ENCODE results near the gene EN1.

EN1 gene

DNA sequence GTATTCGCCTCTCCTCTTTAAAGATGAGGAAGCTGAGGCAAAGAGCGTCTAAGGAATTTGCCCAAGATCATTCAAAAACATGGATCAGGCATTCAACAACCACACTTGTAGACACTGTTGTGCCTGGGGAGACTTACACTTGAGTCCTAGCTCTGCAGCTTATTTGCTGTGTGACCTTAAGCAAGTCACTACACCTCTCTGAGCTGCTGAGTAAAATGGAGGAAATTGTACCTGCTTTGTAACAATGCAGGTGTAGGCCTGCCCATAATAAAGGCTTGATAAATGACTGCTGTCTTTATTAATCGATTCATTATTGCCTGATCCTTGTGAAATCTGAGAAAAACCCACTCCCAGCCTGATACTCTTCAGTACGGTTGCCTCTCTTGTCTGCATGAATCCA lies 30.8 kb downstream of the EN1 start:
- DNase-seq: no peak

DNA sequence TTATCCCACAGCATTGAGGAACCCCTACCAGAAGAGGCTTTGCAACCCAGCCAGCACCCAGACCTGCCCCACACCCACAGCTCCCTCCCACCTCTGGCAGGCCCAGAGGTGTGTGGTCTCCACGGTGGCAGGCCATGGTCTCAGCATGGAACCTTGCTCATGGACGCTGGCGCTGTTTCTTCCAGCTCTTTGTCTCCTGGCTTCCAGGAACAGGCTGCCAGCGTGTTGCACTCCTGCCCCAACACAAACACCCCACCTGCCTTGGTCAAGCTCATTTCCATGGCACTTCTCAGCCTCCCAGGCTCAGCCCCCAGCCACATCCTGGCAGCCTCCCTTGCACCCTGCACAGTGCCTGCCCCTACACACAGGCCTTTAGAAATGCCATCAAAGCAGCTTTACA lies 31.7 kb downstream of the EN1 start:
- no peak for DNase-seq

DNA sequence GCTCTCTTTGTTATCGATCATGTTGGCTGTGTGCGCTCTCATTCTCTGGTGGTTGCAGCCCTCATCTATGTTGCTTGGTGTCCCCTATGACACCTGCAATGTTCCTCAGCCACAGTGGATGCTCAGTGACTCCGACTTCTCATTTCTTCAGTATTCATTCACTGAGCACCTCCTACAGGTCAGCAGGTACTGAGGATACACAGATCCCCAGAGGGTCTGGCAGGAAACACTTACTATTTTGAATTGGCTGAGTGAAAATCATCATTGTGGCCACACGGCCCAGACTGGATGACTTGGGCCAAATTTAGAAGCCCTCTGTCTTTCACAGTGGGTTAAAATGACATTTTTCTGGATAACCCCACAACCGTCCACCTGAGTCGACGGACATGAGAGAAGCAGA lies 32.1 kb downstream of the EN1 start:
- DNase-seq: no peak

- no peak for DNase-seq
These were observed 33.1 kb downstream of the EN1 start for GRCh38 chr2:118814368-118814767.

- no peak for DNase-seq
These were observed 33.7 kb downstream of the EN1 start for GRCh38 chr2:118813601-118814339.

DNA sequence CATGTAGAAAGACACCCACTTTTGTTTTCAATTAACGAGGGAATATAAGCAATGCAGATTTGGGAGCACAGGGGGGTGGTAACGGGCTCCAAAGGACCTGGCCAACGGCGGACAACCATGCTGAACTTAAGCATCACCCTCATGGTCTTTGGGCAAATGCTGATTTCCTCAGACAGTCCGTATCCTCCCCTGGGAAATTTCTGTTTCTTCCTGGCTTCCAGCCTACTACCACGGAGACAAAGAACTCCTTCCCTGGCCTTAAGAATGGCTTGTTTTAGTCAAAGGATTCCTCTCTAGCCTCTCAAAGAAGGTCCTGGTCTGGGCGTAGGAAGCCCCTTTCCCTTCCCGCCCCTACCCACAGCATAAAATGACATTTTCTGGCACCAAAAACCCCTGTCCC lies 34.3 kb downstream of the EN1 start:
- DNase-seq: no peak

- DNase-seq: no peak
These were observed 34.9 kb downstream of the EN1 start for GRCh38 chr2:118812552-118812951.

DNA sequence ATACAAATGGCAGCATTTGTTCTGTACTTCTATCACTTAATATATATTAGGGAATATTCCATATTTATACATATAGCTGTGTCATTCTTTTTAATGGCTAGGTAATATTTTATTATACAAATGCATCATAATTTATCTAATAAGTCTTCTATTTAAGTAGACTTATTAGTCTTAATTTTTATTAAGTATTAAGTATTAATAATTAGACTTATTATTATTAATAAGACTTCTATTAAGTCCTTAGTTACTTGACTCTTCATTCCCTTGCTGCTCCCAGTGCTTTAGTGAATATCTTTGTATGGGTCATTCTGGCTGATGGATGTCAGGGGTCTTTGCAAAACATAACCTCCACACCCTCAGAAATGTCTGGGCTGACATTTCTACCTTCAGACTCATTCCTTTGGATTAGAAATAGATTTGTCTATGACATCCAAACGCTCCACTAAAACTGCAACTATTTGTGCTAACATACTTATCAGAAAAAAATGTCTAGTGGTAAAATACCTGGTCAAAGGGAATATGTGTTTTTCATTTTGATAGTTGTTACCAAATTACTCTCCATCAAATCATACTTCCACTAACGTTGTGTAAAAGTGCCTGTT lies 35.8 kb downstream of the EN1 start:
- DNase-seq: no peak

DNA sequence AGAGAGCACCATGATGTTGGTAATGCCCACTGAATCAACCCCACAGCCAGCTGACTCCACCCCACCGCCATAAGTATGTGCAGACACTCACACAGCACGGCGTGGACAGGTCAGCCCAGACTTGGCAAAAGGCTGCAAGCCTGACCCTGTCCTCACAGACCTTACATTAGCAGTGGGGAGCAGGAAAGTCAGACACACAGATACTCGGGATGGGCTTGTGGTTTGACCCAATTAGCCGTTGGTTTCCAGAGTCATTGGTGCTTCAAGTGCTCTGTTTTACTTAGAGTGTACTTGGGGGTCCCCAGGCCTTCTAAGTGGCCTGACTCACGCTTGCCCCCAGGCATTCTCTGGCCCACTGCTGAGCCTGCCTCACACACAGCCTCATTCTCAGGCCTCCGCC lies 36.7 kb downstream of the EN1 start:
- DNase-seq: no peak

DNA sequence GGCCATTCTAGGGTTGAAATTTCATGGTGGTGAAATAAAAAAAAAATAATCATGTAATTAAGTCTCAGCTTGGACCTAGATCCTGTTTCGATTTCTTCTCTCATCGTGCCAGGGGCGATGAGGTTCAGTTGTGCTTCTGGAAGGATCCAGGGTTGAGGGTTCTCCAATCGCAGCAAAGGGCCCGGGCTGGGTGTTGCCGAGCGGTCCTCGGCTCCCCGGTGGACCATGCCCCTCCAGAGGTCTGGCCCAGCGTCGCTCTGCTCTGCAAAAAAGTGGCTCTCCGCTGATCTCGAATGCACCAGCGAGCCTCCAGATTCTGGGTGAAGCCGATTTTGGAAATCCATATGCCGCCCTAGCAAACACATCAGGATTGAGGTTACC lies 39.0 kb downstream of the EN1 start:
- DNase-seq: no peak

DNA sequence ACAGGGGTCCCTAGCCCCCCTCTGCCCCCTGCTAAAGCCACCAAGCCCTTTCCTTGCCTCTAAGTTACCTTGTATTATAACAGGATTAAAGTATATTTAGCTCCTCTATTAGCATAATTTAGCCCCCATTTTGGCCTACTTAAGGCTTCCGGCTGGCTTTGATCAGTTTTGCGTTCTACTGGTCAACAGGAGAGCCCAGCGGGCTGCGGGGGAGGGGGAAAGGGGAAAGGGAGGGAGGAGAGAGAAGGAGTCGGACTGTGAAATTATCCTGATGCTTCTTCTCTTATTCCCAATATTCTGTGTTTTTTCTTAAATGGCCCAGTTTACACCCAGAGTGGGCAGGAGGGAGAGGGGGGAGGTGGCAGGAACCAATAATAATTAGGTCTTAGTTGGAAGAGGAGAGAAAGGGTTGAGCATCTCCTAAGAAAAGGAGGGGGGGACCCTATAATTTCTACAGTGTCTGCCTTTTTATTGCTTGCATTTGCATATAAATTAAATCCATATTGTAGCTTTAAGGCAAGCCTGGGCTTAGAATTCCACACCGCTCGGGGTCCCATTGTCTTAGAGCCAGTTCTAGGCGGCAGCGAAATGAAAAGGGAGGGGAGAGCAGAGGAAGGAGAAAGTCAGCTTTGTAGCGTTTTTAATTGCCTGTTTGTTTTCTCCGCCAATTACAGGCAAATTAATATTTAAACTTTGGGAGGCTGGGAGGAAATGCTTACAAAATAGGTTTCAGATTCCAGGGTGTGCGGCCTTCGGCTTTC lies 39.6 kb downstream of the EN1 start:
- DNase-seq: no peak

GRCh38 chr2:118806797-118807667 lies 40.4 kb downstream of the EN1 start:
- DNase-seq: no peak

GRCh38 chr2:118805064-118805690 lies 42.3 kb downstream of the EN1 start:
- no peak for DNase-seq

DNA sequence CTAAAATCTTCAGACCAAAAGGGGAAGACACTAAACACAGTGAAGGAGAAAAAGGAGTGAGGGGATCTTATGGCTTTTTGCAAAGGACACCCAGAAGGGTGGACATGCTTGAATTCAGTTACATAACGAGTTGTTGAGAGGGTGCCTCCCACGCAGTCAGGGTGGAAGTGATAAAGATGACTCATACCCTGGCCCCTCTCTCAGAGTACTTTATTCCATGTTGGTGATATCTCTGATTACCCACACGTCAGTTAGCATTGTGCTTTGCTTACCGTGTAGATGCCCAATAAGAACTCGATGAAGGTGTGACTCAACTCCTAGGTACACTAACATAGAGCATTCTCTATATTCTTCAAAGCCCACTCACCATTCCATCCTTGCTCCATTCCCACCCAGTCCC lies 44.4 kb downstream of the EN1 start:
- DNase-seq: no peak

DNA sequence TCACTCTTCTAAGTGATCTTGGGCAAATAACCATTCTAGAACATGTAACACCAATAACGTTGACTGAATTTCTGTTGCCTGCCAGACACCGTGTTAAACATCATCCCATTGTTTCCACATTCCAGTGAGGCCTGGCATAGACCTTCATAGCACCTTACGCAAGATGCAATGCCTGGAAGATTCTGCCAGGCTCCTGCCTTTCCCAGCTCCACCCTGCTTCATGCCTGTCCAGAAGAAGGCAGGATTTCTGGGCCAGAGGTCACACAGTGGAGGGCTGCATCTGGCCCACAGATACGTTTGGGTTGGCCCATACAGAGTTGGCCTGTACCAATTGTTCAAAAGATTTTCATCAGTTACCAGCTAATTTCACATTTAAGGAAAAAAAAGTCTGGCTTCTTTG lies 46.3 kb downstream of the EN1 start:
- DNase-seq: no peak

GRCh38 chr2:118800736-118801135 lies 46.7 kb downstream of the EN1 start:
- DNase-seq: no peak

DNA sequence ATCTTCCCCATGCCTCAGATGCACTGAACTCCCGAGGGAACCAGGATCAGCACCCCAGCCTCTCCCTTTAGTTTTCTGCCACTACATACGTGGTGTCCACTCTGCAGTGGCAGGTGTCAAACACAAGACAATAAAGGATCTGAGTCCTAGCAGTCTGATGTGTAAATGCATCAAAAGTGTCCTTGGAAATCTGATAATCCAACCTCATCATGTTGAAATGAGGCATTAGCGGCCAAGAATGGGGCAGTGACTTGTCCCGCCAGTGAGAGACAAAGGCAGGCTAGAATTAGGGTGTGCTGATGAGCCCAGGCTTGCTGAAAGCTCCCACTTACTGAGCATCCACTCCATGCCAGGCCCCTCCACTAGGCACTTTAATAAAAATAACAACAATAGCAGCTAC lies 52.9 kb downstream of the EN1 start:
- DNase-seq: no peak

All from activated effector memory CD4-positive, alpha-beta T cell treated with Interleukin-2 at 50 U/mL for 16 hours (primary cell).